HepG2 (cell line): ENCODE data around the gene ZNF554. TPM values are rescaled to one million over a fixed set of nuclear protein-coding genes. Genes with fewer than 3 reads are reported as not detected.

ENCODE experiments used
- FUBP1 ChIP-seq: sonication (generic); formaldehyde crosslinking; IDR thresholded peaks from 2 replicates; pipeline ENCODE4 v1.5.1; 2020; ENCODE audit warnings: missing genetic modification reagents, mild to moderate bottlenecking, borderline replicate concordance
- KLF12 ChIP-seq: sonication (generic); formaldehyde crosslinking; IDR thresholded peaks from 2 replicates; pipeline ENCODE4 v1.4.0; 2020; ENCODE audit warnings: missing genetic modification reagents, borderline replicate concordance
- MBD4 ChIP-seq: IDR thresholded peaks from 2 replicates; pipeline ENCODE4 v1.6.1; 2012; ENCODE audit warnings: low read length, inconsistent platforms, borderline replicate concordance
- MIXL1 ChIP-seq: IDR thresholded peaks from 2 replicates; pipeline ENCODE4 v1.6.1; 2016
- MXD4 ChIP-seq: IDR thresholded peaks from 2 replicates; pipeline ENCODE4 v1.6.1; 2016; ENCODE audit warnings: mild to moderate bottlenecking, missing biosample characterization, missing genetic modification reagents
- TAF1 ChIP-seq: sonication (generic); formaldehyde crosslinking; IDR thresholded peaks from 2 replicates; pipeline ENCODE4 v1.4.0; 2020; ENCODE audit warnings: missing genetic modification reagents
- TBL1XR1 ChIP-seq: fragments of 150-350 bp; IDR thresholded peaks from 2 replicates; pipeline ENCODE4 v1.6.1; 2014; ENCODE audit warnings: borderline replicate concordance, low read length; ENCODE audit not compliant: partially characterized antibody
- TBX3 ChIP-seq: fragments of 450-650 bp; IDR thresholded peaks from 2 replicates; pipeline ENCODE4 v1.6.1; 2017; ENCODE audit warnings: antibody characterized with exemption, mild to moderate bottlenecking, inconsistent platforms, borderline replicate concordance
- ZFP62 ChIP-seq: sonication (generic); formaldehyde crosslinking; IDR thresholded peaks from 2 replicates; pipeline ENCODE4 v1.4.0; 2020; ENCODE audit warnings: missing genetic modification reagents
- ZNF430 ChIP-seq: sonication (generic); formaldehyde crosslinking; IDR thresholded peaks from 2 replicates; pipeline ENCODE4 v1.9.0; 2021; ENCODE audit warnings: mild to moderate bottlenecking, missing genetic modification reagents
- ZNF557 ChIP-seq: sonication (generic); formaldehyde crosslinking; IDR thresholded peaks from 2 replicates; pipeline ENCODE4 v1.4.0; 2020; ENCODE audit warnings: missing genetic modification reagents
- ZNF614 ChIP-seq: IDR thresholded peaks from 2 replicates; pipeline ENCODE4 v1.6.1; 2018; ENCODE audit warnings: missing biosample characterization, missing genetic modification reagents, inconsistent platforms, borderline replicate concordance
- ZNF782 ChIP-seq: sonication (generic); formaldehyde crosslinking; IDR thresholded peaks from 2 replicates; pipeline ENCODE4 v1.4.0; 2020; ENCODE audit warnings: missing genetic modification reagents, mild to moderate bottlenecking, borderline replicate concordance
- polyA plus RNA-seq, 8 experiments: library from polyadenylated mRNA; depleted of rRNA in 3 of 8; stranded (reverse) in 7 of 8; unstranded in 1 of 8; fragments of >200 nt; fragmentation: Illumina TruSeq in 4 of 8; extraction: Trizol in 4 of 8; gene quantifications; 2 replicates each; pipeline versions ENCODE4 v1.2.1 to v1.2.3, GENCODE V29; 2011 to 2016; ENCODE audit warnings: low read depth in 4 of 8, missing spikeins in 1 of 8, mixed read lengths in 1 of 8; ENCODE audit not compliant: insufficient read depth in 1 of 8
- total RNA-seq, 5 experiments: library from RNA; depleted of rRNA; stranded (reverse); fragments of >200 nt; fragmentation: Illumina TruSeq; extraction: Trizol; gene quantifications; 2 replicates each; pipeline ENCODE4 v1.2.3, GENCODE V29; 2016; ENCODE audit warnings: low read depth in 1 of 5
- TF ChIP-seq, protein P1 (sequence below): sonication (generic); formaldehyde crosslinking; IDR thresholded peaks from one replicate; pipeline ENCODE4 v1.5.1; 2020; ENCODE audit warnings: mild to moderate bottlenecking, missing genetic modification reagents; ENCODE audit errors: not compliant biosample characterization
- TF ChIP-seq, protein P2 (sequence below): sonication (generic); formaldehyde crosslinking; IDR thresholded peaks from 2 replicates; pipeline ENCODE4 v1.9.0; 2021; ENCODE audit warnings: missing genetic modification reagents, borderline replicate concordance
- TF ChIP-seq, protein P3 (sequence below): sonication (generic); formaldehyde crosslinking; IDR thresholded peaks from 2 replicates; pipeline ENCODE4 v1.4.0; 2020; ENCODE audit warnings: missing genetic modification reagents

Gene ZNF554
- total and polyA plus RNA-seq, 2 of the 13 experiments (the other 11 are each of a cell fraction or from before 2014, with no cell fraction given) = 2.2 to 2.7 TPM

- TF ChIP-seq, protein P1, sequence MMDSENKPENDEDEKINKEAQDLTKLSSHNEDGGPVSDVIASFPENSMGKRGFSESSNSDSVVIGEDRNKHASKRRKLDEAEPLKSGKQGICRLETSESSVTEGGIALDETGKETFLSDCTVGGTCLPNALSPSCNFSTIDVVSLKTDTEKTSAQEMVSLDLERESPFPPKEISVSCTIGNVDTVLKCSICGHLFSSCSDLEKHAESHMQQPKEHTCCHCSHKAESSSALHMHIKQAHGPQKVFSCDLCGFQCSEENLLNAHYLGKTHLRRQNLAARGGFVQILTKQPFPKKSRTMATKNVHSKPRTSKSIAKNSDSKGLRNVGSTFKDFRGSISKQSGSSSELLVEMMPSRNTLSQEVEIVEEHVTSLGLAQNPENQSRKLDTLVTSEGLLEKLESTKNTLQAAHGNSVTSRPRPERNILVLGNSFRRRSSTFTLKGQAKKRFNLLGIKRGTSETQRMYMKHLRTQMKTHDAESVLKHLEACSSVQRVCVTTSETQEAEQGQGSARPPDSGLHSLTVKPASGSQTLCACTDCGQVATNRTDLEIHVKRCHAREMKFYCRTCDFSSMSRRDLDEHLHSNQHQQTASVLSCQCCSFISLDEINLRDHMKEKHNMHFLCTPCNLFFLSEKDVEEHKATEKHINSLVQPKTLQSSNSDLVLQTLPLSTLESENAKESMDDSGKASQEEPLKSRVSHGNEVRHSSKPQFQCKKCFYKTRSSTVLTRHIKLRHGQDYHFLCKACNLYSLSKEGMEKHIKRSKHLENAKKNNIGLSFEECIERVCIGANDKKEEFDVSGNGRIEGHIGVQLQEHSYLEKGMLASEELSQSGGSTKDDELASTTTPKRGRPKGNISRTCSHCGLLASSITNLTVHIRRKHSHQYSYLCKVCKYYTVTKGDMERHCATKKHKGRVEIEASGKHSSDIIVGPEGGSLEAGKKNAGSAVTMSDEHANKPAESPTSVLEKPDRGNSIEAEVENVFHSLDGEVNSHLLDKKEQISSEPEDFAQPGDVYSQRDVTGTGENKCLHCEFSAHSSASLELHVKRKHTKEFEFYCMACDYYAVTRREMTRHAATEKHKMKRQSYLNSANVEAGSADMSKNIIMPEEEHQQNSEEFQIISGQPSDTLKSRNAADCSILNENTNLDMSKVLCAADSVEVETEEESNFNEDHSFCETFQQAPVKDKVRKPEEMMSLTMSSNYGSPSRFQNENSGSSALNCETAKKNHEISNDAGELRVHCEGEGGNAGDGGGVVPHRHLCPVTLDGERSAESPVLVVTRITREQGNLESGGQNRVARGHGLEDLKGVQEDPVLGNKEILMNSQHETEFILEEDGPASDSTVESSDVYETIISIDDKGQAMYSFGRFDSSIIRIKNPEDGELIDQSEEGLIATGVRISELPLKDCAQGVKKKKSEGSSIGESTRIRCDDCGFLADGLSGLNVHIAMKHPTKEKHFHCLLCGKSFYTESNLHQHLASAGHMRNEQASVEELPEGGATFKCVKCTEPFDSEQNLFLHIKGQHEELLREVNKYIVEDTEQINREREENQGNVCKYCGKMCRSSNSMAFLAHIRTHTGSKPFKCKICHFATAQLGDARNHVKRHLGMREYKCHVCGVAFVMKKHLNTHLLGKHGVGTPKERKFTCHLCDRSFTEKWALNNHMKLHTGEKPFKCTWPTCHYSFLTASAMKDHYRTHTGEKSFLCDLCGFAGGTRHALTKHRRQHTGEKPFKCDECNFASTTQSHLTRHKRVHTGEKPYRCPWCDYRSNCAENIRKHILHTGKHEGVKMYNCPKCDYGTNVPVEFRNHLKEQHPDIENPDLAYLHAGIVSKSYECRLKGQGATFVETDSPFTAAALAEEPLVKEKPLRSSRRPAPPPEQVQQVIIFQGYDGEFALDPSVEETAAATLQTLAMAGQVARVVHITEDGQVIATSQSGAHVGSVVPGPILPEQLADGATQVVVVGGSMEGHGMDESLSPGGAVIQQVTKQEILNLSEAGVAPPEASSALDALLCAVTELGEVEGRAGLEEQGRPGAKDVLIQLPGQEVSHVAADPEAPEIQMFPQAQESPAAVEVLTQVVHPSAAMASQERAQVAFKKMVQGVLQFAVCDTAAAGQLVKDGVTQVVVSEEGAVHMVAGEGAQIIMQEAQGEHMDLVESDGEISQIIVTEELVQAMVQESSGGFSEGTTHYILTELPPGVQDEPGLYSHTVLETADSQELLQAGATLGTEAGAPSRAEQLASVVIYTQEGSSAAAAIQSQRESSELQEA (CRISPR knock-in tag) = no peak
- no peak for TF ChIP-seq ZNF614 (CRISPR knock-in tag)
- peak; percentile 57; the same call in 1 of the 2 replicates for TF ChIP-seq MXD4
- 0 out of 2 replicates have a peak, but pooled peaks have one; percentile 35 for TF ChIP-seq MIXL1
- no peak for TF ChIP-seq ZNF430 (CRISPR knock-in tag)
- TF ChIP-seq KLF12 (CRISPR knock-in tag) = no peak
- TF ChIP-seq TBX3 = peak; percentile 42; the same call in 1 of the 2 replicates
- TF ChIP-seq TBL1XR1 = peak; percentile 98
- TF ChIP-seq, protein P2, sequence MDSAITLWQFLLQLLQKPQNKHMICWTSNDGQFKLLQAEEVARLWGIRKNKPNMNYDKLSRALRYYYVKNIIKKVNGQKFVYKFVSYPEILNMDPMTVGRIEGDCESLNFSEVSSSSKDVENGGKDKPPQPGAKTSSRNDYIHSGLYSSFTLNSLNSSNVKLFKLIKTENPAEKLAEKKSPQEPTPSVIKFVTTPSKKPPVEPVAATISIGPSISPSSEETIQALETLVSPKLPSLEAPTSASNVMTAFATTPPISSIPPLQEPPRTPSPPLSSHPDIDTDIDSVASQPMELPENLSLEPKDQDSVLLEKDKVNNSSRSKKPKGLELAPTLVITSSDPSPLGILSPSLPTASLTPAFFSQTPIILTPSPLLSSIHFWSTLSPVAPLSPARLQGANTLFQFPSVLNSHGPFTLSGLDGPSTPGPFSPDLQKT (CRISPR knock-in tag) = no peak
- TF ChIP-seq ZNF557 = 0 out of 2 replicates have a peak, but pooled peaks have one; percentile 39
- no peak for TF ChIP-seq ZFP62 (CRISPR knock-in tag)
- TF ChIP-seq, protein P3, sequence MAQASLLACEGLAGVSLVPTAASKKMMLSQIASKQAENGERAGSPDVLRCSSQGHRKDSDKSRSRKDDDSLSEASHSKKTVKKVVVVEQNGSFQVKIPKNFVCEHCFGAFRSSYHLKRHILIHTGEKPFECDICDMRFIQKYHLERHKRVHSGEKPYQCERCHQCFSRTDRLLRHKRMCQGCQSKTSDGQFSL (CRISPR knock-in tag) = no peak
- TF ChIP-seq TAF1 (CRISPR knock-in tag) = no peak
- no peak for TF ChIP-seq FUBP1 (CRISPR knock-in tag)
- TF ChIP-seq MBD4 = no peak
- peak; percentile 29; the same call in 1 of the 2 replicates for TF ChIP-seq ZNF782 (CRISPR knock-in tag)
Measured at GRCh38 chr19:2790557-2791271, 29.0 kb upstream of the ZNF554 start (continued).
